ENCODE results near the gene TCEANC.

The TCEANC gene

DNA sequence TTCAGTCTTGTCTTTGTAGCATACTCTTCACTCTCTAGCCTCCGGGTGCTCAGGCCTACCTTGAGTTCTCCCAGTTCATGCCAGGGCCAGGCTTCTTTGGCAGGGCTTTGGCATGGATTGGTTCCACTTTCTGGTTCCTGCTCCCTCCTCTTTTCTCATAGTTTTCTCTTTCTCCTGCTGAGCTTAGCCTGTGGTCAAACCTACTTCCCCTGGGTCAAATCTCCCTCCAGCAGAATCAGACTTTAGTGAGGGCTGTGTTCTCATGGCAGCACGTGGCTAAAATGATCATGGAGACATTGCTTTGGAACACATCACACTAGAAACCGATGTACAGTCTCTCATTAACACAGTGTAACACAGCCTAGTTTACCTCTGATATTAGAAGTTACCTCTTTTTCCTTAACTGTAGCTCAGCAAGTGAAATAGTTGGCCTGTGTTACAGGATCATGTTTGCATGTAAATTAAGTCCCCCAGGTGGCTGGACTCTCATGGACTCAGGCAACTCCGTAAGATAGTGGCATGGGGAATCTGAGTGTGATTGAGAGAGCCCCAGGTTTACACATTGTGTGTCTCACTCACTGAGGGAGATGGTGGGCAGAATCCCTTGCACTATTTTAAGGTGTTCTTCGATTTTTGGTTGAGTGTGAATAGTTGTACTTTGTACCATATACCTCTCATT is 49.3 kb downstream of the TCEANC start:
- no peak for DNase-seq
- TF ChIP-seq, protein P1, sequence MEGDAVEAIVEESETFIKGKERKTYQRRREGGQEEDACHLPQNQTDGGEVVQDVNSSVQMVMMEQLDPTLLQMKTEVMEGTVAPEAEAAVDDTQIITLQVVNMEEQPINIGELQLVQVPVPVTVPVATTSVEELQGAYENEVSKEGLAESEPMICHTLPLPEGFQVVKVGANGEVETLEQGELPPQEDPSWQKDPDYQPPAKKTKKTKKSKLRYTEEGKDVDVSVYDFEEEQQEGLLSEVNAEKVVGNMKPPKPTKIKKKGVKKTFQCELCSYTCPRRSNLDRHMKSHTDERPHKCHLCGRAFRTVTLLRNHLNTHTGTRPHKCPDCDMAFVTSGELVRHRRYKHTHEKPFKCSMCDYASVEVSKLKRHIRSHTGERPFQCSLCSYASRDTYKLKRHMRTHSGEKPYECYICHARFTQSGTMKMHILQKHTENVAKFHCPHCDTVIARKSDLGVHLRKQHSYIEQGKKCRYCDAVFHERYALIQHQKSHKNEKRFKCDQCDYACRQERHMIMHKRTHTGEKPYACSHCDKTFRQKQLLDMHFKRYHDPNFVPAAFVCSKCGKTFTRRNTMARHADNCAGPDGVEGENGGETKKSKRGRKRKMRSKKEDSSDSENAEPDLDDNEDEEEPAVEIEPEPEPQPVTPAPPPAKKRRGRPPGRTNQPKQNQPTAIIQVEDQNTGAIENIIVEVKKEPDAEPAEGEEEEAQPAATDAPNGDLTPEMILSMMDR (IDR thresholded peaks at IDR 0.05) = no peak
- peaks cover 24% of the 10 kb centered on the region for H3K9me3 Mint-ChIP-seq
- H3K4me1 Mint-ChIP-seq = peaks cover 6% of the 10 kb centered on the region
- H3K27me3 Mint-ChIP-seq (ENCODE audit: low read depth, poor library complexity) = peaks cover 2% of the 10 kb centered on the region
- H3K27ac Mint-ChIP-seq = no peak overlapping the region
- H3K4me3 Mint-ChIP-seq = no peak overlapping the region
- peaks cover 28% of the 10 kb centered on the region for H3K36me3 Mint-ChIP-seq (ENCODE audit: low read depth)

- Mint-ChIP-seq H3K4me3 (no peak overlapping the region), H3K27ac (no peak overlapping the region), H3K27me3 (ENCODE audit: low read depth, poor library complexity) (peaks cover 2% of the 10 kb centered on the region), H3K36me3 (ENCODE audit: low read depth) (peaks cover 31% of the 10 kb centered on the region), H3K4me1 (peaks cover 5% of the 10 kb centered on the region), H3K9me3 (peaks cover 24% of the 10 kb centered on the region)
- TF ChIP-seq, protein P1 (IDR thresholded peaks at IDR 0.05) = no peak
- no peak for DNase-seq
Measured at GRCh38 chrX:13703135-13703534, 50.2 kb downstream of the TCEANC start.

DNA sequence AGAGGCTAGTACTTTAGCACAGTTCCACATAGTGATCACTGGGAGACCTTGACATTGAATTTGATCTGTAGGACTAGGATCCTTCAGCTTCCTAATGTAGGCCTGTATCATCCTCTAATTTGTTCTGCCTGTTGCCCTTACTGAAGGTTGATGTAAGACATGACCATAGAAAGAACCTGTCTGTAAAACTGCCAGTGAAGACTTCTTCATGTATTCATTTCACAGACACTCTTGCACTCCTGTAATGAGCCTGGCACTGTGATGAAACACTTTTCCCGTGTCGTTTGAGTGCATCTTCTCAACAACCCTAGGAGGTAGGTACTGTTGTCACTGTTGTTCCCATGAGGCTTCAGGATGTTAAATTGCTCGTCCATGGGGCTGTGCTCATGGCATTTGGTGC is 50.6 kb downstream of the TCEANC start:
- DNase-seq = no peak
- Mint-ChIP-seq H3K36me3 (ENCODE audit: low read depth) (peaks cover 31% of the 10 kb centered on the region), H3K4me1 (peaks cover under 1% of the 10 kb centered on the region), H3K27ac (no peak overlapping the region), H3K9me3 (peaks cover 24% of the 10 kb centered on the region), H3K27me3 (ENCODE audit: low read depth, poor library complexity) (peaks cover 2% of the 10 kb centered on the region), H3K4me3 (no peak overlapping the region)
- TF ChIP-seq, protein P1 (IDR thresholded peaks at IDR 0.05) = no peak

- DNase-seq = no peak
- Mint-ChIP-seq H3K9me3 (peaks cover 5% of the 10 kb centered on the region), H3K4me3 (no peak overlapping the region), H3K4me1 (peaks cover 4% of the 10 kb centered on the region), H3K27me3 (ENCODE audit: low read depth, poor library complexity) (peaks cover 2% of the 10 kb centered on the region), H3K36me3 (ENCODE audit: low read depth) (peaks cover 60% of the 10 kb centered on the region), H3K27ac (no peak overlapping the region)
- TF ChIP-seq, protein P1 (IDR thresholded peaks at IDR 0.05) = no peak
Measured at GRCh38 chrX:13711141-13711540, 58.2 kb downstream of the TCEANC start.

Data from nephron progenitor cell (in vitro differentiated cells).